ENCODE results near the gene BHLHA15. TPM values are rescaled to one million over a fixed set of nuclear protein-coding genes. Genes with fewer than 3 reads are reported as not detected.

Gene BHLHA15
- total and polyA plus RNA-seq, 2 of the 13 experiments (the other 11 are each of a cell fraction or from before 2014, with no cell fraction given), result 1.9 to 6.1 TPM

DNA sequence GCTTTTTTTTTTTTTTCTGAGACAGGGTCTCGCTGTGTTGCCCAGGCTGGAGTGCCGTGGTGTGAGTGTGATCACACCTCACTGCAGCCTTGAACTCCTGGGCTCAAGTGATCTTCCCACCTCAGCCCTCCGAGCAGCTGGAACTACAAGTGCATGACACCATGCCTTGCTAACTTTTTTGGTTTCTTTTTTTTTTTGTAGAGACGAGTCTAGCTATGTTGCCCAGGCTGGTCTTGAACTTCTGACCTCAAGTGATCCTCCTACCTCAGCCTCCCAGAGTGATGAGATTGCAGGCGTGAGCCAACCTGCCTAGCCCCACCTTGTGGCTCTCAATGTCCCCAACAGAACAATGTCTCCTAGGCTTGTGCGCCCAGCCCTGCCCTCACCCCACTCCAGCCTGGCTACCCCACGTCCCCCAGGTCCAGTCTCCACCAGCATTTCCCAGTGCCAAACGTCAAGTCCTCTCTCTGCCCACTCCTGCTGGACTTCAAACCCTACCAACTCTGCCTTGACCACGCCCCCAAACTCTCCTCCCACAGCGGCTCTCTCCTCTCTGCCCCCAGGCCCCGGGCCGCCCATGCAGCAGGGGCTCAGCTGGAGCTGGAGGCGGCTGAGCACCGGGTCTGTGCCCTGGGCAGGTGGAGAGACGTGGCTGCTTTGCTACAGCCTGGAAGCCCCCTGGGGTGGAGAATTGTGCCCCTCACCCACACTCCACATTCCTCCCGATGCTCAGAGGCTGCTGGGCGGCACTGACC lies 18.9 kb downstream of the BHLHA15 start (continued):
- TF ChIP-seq, protein P1, sequence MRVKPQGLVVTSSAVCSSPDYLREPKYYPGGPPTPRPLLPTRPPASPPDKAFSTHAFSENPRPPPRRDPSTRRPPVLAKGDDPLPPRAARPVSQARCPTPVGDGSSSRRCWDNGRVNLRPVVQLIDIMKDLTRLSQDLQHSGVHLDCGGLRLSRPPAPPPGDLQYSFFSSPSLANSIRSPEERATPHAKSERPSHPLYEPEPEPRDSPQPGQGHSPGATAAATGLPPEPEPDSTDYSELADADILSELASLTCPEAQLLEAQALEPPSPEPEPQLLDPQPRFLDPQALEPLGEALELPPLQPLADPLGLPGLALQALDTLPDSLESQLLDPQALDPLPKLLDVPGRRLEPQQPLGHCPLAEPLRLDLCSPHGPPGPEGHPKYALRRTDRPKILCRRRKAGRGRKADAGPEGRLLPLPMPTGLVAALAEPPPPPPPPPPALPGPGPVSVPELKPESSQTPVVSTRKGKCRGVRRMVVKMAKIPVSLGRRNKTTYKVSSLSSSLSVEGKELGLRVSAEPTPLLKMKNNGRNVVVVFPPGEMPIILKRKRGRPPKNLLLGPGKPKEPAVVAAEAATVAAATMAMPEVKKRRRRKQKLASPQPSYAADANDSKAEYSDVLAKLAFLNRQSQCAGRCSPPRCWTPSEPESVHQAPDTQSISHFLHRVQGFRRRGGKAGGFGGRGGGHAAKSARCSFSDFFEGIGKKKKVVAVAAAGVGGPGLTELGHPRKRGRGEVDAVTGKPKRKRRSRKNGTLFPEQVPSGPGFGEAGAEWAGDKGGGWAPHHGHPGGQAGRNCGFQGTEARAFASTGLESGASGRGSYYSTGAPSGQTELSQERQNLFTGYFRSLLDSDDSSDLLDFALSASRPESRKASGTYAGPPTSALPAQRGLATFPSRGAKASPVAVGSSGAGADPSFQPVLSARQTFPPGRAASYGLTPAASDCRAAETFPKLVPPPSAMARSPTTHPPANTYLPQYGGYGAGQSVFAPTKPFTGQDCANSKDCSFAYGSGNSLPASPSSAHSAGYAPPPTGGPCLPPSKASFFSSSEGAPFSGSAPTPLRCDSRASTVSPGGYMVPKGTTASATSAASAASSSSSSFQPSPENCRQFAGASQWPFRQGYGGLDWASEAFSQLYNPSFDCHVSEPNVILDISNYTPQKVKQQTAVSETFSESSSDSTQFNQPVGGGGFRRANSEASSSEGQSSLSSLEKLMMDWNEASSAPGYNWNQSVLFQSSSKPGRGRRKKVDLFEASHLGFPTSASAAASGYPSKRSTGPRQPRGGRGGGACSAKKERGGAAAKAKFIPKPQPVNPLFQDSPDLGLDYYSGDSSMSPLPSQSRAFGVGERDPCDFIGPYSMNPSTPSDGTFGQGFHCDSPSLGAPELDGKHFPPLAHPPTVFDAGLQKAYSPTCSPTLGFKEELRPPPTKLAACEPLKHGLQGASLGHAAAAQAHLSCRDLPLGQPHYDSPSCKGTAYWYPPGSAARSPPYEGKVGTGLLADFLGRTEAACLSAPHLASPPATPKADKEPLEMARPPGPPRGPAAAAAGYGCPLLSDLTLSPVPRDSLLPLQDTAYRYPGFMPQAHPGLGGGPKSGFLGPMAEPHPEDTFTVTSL (CRISPR knock-in tag; IDR thresholded peaks at IDR 0.05; ENCODE audit: borderline replicate concordance), result no peak
- TF ChIP-seq, protein P2, sequence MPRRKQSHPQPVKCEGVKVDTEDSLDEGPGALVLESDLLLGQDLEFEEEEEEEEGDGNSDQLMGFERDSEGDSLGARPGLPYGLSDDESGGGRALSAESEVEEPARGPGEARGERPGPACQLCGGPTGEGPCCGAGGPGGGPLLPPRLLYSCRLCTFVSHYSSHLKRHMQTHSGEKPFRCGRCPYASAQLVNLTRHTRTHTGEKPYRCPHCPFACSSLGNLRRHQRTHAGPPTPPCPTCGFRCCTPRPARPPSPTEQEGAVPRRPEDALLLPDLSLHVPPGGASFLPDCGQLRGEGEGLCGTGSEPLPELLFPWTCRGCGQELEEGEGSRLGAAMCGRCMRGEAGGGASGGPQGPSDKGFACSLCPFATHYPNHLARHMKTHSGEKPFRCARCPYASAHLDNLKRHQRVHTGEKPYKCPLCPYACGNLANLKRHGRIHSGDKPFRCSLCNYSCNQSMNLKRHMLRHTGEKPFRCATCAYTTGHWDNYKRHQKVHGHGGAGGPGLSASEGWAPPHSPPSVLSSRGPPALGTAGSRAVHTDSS (CRISPR knock-in tag; conservative IDR thresholded peaks at IDR 0.05), result no peak
- no peak for TF ChIP-seq GABPB1 (CRISPR knock-in tag; IDR thresholded peaks at IDR 0.05)
- TF ChIP-seq ISL2 (CRISPR knock-in tag; IDR thresholded peaks at IDR 0.05), result no peak
- no peak for TF ChIP-seq ETV6 (CRISPR knock-in tag; conservative IDR thresholded peaks at IDR 0.05)
- no peak for TF ChIP-seq ZNF264 (CRISPR knock-in tag; IDR thresholded peaks at IDR 0.05)
- TF ChIP-seq, protein P3, sequence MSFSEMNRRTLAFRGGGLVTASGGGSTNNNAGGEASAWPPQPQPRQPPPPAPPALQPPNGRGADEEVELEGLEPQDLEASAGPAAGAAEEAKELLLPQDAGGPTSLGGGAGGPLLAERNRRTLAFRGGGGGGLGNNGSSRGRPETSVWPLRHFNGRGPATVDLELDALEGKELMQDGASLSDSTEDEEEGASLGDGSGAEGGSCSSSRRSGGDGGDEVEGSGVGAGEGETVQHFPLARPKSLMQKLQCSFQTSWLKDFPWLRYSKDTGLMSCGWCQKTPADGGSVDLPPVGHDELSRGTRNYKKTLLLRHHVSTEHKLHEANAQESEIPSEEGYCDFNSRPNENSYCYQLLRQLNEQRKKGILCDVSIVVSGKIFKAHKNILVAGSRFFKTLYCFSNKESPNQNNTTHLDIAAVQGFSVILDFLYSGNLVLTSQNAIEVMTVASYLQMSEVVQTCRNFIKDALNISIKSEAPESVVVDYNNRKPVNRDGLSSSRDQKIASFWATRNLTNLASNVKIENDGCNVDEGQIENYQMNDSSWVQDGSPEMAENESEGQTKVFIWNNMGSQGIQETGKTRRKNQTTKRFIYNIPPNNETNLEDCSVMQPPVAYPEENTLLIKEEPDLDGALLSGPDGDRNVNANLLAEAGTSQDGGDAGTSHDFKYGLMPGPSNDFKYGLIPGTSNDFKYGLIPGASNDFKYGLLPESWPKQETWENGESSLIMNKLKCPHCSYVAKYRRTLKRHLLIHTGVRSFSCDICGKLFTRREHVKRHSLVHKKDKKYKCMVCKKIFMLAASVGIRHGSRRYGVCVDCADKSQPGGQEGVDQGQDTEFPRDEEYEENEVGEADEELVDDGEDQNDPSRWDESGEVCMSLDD (CRISPR knock-in tag; IDR thresholded peaks at IDR 0.05; ENCODE audit: borderline replicate concordance), result no peak
- TF ChIP-seq, protein P4, sequence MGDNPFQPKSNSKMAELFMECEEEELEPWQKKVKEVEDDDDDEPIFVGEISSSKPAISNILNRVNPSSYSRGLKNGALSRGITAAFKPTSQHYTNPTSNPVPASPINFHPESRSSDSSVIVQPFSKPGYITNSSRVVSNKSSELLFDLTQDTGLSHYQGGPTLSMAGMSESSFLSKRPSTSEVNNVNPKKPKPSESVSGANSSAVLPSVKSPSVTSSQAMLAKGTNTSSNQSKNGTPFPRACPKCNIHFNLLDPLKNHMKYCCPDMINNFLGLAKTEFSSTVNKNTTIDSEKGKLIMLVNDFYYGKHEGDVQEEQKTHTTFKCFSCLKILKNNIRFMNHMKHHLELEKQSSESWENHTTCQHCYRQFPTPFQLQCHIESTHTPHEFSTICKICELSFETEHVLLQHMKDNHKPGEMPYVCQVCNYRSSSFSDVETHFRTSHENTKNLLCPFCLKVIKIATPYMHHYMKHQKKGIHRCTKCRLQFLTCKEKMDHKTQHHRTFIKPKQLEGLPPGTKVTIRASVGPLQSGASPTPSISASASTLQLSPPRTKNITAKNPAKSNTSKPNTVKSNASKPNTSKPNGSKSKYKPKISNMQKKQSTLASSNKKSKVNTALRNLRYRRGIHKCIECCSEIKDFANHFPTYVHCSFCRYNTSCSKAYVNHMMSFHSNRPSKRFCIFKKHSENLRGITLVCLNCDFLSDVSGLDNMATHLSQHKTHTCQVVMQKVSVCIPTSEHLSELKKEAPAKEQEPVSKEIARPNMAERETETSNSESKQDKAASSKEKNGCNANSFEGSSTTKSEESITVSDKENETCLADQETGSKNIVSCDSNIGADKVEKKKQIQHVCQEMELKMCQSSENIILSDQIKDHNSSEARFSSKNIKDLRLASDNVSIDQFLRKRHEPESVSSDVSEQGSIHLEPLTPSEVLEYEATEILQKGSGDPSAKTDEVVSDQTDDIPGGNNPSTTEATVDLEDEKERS (CRISPR knock-in tag; IDR thresholded peaks at IDR 0.05), result no peak
- peak; percentile 71; the same call in 1 of the 2 replicates for TF ChIP-seq ZNF121 (CRISPR knock-in tag; IDR thresholded peaks at IDR 0.05)
- no peak for TF ChIP-seq ZNF530 (CRISPR knock-in tag; IDR thresholded peaks at IDR 0.05; ENCODE audit: low read depth)
- TF ChIP-seq SP1 (IDR thresholded peaks at IDR 0.05), result no peak
- TF ChIP-seq SP1 (CRISPR knock-in tag; IDR thresholded peaks at IDR 0.05), result no peak

Measured in HepG2 (cell line).